ENCODE measurements around the gene TRAF4. TPM values are rescaled to one million over a fixed set of nuclear protein-coding genes. Genes with fewer than 3 reads are reported as not detected.

TRAF4 gene
- total RNA-seq, 1 experiment from 2014 or later: 127 TPM

DNA sequence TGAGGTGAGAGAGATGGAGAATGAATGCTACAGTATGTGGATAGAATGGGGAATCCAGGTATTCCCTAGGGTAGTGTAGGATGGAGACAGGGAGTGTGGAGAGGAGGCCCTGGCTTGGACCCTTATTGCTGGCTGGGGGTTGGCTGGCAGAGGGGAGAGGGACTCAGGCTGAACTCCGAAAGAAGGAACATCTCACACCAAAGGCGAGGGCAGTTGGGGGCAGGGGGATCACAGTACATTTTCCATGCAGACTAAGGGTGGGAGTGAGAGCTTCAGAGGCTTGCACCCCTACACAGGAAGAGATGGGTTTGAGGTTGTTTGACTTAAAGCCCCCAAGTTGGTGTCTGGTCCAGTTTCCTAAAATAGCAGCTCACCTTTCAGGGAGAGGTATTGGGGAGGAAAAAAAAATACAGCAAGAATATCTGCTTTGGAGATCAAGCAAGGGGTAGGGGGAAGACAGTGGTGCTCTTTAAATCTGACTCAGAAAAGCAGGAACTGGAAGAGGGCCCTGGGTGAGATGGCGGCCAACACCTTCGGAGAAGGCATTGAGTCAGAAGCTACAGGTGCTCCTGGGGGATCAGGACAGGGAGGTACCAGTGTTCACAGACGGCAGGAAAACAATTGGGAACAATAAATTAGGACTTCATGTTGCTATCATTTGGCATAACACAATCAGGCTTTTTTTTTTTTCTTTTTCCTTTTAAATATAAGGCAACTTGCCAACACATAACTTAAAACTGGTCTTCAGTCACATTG, 12.4 kb downstream of the TRAF4 start:
- no peak overlapping the region for H3K27ac ChIP-seq (ENCODE audit: low read depth, low read length)
- DNase-seq (ENCODE audit: low read depth, low spot score): no peak
- ATAC-seq: no peak
- no peak overlapping the region for H2AFZ ChIP-seq (ENCODE audit: low read depth, low read length, poor library complexity, severe bottlenecking)
- H3K4me3 ChIP-seq (replicated peaks in 1 of 2; ENCODE audit: low read depth in 1 of 2, low read length in 2 of 2): no peak overlapping the region
- intact Hi-C loops (cut with micrococcal nuclease): no loop called here
- no peaks in the 10 kb centered on the region for H3K27me3 ChIP-seq (ENCODE audit: insufficient read depth, low read length)
- POLR2A ChIA-PET: interaction anchor here (0.6 kb wide), 1 partner anchor 505 kb away, joined by 3 read pairs; no protein-coding TSS in a partner anchor
- H3K9me3 ChIP-seq (ENCODE audit: control insufficient read depth in 1 of 2, insufficient read depth in 1 of 2, low read depth in 1 of 2, low read length in 2 of 2): no peaks in the 10 kb centered on the region
- RAD21 ChIA-PET (ENCODE audit: low non-redundant PET in 1 of 2, low total read pairs in 2 of 2, uncharacterized antibody in 2 of 2, unreplicated experiment in 2 of 2): no interaction called here
- H3K9ac ChIP-seq (ENCODE audit: low read length): no peak overlapping the region
- H3K9me2 ChIP-seq (ENCODE audit: insufficient read depth): no peaks in the 10 kb centered on the region
- H3K4me1 ChIP-seq (ENCODE audit: control insufficient read depth in 1 of 2, insufficient read depth in 2 of 2, low read length in 2 of 2): peaks cover 2 to 11% of the 10 kb centered on the region in 2 experiments; a peak in 2 of 4 replicates
- CTCF ChIA-PET: interaction anchor here (1.6 kb wide), 1 partner anchor 29 kb away, joined by 5 read pairs; no protein-coding TSS in a partner anchor
- TF ChIP-seq RAD21 (IDR thresholded peaks at IDR 0.05; ENCODE audit: low read depth): no peak
- TF ChIP-seq SP1 (IDR thresholded peaks at IDR 0.05; ENCODE audit: low read depth): no peak
- TF ChIP-seq ZFX (IDR thresholded peaks at IDR 0.05): no peak
- TF ChIP-seq TCF7L2 (IDR thresholded peaks at IDR 0.05; ENCODE audit: borderline replicate concordance, extremely low read depth, insufficient read depth, insufficient read length): no peak
- TF ChIP-seq EZH2phosphoT487 (IDR thresholded peaks at IDR 0.05; ENCODE audit: borderline replicate concordance): no peak
- no peak for TF ChIP-seq ZNF274 (IDR thresholded peaks at IDR 0.05; ENCODE audit: low read depth, low read length)
- H3K4me2 ChIP-seq (ENCODE audit: low read length): no peak overlapping the region
- H3K36me3 ChIP-seq (ENCODE audit: control insufficient read depth in 1 of 2, insufficient read depth in 2 of 2, low read length in 2 of 2): peaks cover 18% of the 10 kb centered on the region in 2 experiments; a peak in 3 of 4 replicates
- H3K79me2 ChIP-seq (ENCODE audit: insufficient read depth, low read length): no peaks in the 10 kb centered on the region; the same call in 1 of the 2 replicates
- H4K20me1 ChIP-seq (ENCODE audit: insufficient read depth): no peaks in the 10 kb centered on the region
- no TSS peak for BruUV-seq (replicated peaks)

DNA sequence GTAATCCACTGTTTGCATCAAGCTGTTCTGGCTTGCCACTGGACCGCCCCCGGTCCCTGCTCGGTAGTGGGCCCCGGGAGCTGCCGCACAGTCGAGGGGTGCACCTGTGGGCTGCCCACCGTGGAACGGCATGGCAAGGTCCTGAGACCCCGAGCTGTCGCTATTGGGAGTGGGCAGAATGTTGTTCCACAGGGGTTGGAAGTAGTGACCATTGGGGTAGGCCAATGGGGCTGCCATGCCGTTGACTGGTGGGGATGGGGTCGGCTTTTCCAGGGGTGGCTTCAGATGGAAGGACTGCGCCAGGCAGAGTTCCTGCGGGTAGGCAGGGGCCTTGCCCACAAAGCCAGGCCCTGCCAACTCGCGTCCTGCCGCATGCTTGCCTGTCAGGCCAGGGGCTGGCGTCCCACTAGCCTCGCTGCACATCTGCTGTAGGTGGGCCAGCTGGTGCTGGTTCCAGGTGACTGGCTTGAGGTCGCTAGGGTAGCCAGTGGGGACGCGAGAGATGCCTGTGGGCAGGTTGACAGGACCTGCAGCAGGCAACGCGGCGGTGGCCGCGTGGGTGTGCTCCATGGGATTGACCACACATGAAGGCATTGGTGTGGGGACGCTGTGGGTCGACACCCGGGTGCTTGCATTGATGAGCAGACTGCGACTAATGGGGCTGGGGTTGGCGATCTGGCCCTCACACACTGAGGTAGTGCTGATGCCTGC, 14.8 kb downstream of the TRAF4 start:
- Histone ChIP-seq H3K9ac (ENCODE audit: low read length) (no peak overlapping the region), H3K27me3 (ENCODE audit: insufficient read depth, low read length) (no peaks in the 10 kb centered on the region), H3K36me3 (ENCODE audit: control insufficient read depth in 1 of 2, insufficient read depth in 2 of 2, low read length in 2 of 2) (peaks cover 13 to 17% of the 10 kb centered on the region in 2 experiments; a peak in 3 of 4 replicates), H3K9me3 (ENCODE audit: control insufficient read depth in 1 of 2, insufficient read depth in 1 of 2, low read depth in 1 of 2, low read length in 2 of 2) (no peaks in the 10 kb centered on the region), H3K27ac (ENCODE audit: low read depth, low read length) (no peak overlapping the region), H3K4me2 (ENCODE audit: low read length) (no peak overlapping the region), H3K79me2 (ENCODE audit: insufficient read depth, low read length) (peaks cover 8% of the 10 kb centered on the region; the same call in 1 of the 2 replicates), H4K20me1 (ENCODE audit: insufficient read depth) (no peaks in the 10 kb centered on the region), H2AFZ (ENCODE audit: low read depth, low read length, poor library complexity, severe bottlenecking) (no peak overlapping the region), H3K9me2 (ENCODE audit: insufficient read depth) (no peaks in the 10 kb centered on the region), H3K4me3 (replicated peaks in 1 of 2; ENCODE audit: low read depth in 1 of 2, low read length in 2 of 2) (no peak overlapping the region), H3K4me1 (ENCODE audit: control insufficient read depth in 1 of 2, insufficient read depth in 2 of 2, low read length in 2 of 2) (peaks cover 2 to 19% of the 10 kb centered on the region in 2 experiments; a peak in 3 of 4 replicates)
- RAD21 ChIA-PET (ENCODE audit: low non-redundant PET in 1 of 2, low total read pairs in 2 of 2, uncharacterized antibody in 2 of 2, unreplicated experiment in 2 of 2): no interaction called here
- DNase-seq (ENCODE audit: low read depth, low spot score) (no peak), ATAC-seq (no peak)
- no peak for TF ChIP-seq JUND (IDR thresholded peaks at IDR 0.05)
- CTCF ChIA-PET: no interaction called here
- intact Hi-C loops (cut with micrococcal nuclease): no loop called here
- BruUV-seq (replicated peaks): no TSS peak
- POLR2A ChIA-PET: no interaction called here

Measured in HCT116 (cell line).